Left colon (tissue), 2 donors: Measurements from ENCODE around the gene SMPD4. TPM values are rescaled to one million over a fixed set of nuclear protein-coding genes. Genes with fewer than 3 reads are reported as not detected.
"Not testable (repeated sequence)": the region's sequence is repeated elsewhere in the genome, so short reads cannot be mapped to it uniquely, and the experiment has no call there.

Experiments
- ATAC-seq: fragments of 200-7000 bp; cut with Tn5 transposase; one replicate; pipeline ENCODE4 v1.9.1; 2020; ENCODE audit warnings: mild to moderate bottlenecking, moderate library complexity
- DNase-seq, 2 donors: peaks; one replicate each; pipeline ENCODE4 v3.0.0-alpha.2; 2020
- intact Hi-C, 2 donors: fragments of 100-400 bp; cut with DNase I in 1 of 2; cut with micrococcal nuclease in 1 of 2; formaldehyde crosslinking; loops; one replicate each; pipeline versions ENCODE4 v1.11.2 to v1.14.0; 2022; cut with DNase I, micrococcal nuclease
- total RNA-seq, 2 donors: library from RNA; stranded (reverse); fragmentation: NEBNext Ultra II Directional; extraction: Animal tissue kit (Norgen Biotek cat#: 25700); gene quantifications; one replicate each; pipeline ENCODE4 v1.2.1, GENCODE V29; 2021
- donor health status: DM: no; HTN: no; CAD: no.
- donor health status: DM: yes; HTN: yes; CAD: no.

SMPD4 gene
- total RNA-seq, 2 donors from 2014 or later, result 30.2 to 41.3 TPM

DNA sequence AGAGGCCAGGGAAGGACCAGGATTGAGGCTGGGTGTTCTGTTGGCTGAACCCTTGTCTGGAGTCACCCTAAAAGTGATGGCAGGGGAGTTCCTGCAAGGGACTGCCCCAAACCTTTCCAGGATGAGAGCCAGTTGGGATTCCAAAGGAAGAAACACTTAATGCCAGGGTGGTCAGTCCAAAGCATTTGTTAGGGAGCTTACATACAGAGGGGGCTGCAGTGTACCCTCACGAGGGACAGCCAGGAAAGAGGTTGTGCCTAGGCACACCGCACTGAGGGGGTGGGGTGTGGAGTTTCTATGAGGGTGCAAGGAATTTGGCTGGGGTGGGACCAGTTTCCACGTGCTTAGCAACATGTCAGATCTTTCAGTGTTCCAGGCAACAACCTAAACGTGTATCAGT lies 7.6 kb upstream of the SMPD4 start:
- not testable (repeated sequence) for DNase-seq, ATAC-seq
- intact Hi-C loops, result loop anchor here in 1 of 2 donors (10.0 kb wide), 1 partner anchor 156 kb away; the partner anchor contains the start of gene IMP4

GRCh38 chr2:130187859-130188792 lies 6.7 kb upstream of the SMPD4 start:
- intact Hi-C loops, result loop anchor here in 1 of 2 donors (10.0 kb wide), 1 partner anchor 157 kb away; the partner anchor contains the start of gene IMP4
- not testable (repeated sequence) for DNase-seq, ATAC-seq

DNA sequence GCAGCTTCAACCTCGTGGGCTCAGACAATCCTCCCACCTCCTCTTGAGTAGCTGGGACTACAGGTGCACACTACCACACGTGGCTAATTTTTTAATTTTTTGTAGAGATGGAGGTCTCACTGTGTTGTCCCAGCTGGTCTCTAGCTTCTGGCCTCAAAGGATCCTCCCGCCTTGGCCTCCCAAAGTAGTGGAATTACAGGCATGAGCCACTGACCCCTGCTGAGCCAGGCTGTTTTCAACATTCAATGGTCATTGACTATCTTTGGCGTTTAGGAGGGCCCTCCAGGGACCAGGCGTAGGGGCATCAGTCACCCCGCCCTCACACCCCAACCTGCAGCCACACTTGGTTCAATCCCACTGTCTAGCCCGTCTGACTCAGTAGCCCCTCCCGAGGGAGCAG lies 5.9 kb upstream of the SMPD4 start:
- intact Hi-C loops, result loop anchor here in 1 of 2 donors (10.0 kb wide), 1 partner anchor 158 kb away; the partner anchor contains the start of gene IMP4
- ATAC-seq (no peak), DNase-seq (no peak)

DNA sequence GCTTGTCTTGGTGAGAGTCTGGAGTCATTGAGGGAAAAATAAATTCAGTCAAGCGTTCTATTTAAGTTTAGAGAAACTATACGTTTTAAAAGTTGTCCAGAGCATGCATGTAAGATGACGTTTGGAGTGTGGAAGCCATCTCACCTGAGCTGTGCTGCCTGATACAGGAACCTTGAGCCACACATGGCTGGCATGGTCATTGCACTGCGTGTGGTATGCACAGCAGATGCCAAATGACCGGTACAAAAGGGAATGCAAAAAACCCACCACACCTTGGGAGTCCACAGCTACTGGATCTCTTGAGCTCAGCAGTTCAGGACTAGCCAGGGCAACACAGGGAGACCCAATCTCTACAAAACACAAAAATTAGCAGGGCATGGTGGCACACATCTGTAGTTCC lies 5.0 kb upstream of the SMPD4 start:
- intact Hi-C loops, result loop anchor here in 1 of 2 donors (10.0 kb wide), 1 partner anchor 158 kb away; the partner anchor contains the start of gene IMP4
- DNase-seq (no peak), ATAC-seq (no peak)

DNA sequence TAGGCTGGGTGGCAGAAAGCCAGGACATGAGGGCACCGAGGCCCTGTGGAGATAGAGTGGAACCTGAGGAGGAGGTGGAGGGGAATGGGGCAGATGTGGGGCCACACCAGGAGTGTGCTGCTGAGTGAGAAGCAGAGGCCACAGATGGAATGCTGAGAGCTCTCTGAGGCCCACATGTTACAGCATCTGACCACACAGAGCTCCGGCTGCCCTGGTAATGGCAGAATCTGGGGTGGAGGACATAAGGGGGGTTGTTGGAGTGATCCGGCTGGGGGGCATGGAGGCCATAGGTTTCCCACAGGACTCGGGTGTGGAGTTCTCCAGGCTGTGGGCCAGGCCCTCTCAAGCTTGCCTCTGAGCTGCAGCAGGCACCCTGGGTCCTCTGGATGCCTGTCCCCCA lies 4.5 kb upstream of the SMPD4 start:
- ATAC-seq (no peak), DNase-seq (no peak)
- intact Hi-C loops, result loop anchor here in 1 of 2 donors (10.0 kb wide), 1 partner anchor 159 kb away; the partner anchor contains the start of gene IMP4

GRCh38 chr2:130185436-130185835 lies 4.0 kb upstream of the SMPD4 start:
- no peak for ATAC-seq
- intact Hi-C loops, result loop anchor here in 1 of 2 donors (10.0 kb wide), 1 partner anchor 159 kb away; the partner anchor contains the start of gene IMP4
- DNase-seq, result no peak

- intact Hi-C loops, result loop anchor here in 1 of 2 donors (10.0 kb wide), 1 partner anchor 161 kb away; the partner anchor contains the start of gene IMP4
- DNase-seq (peak; percentile 22 to 35), ATAC-seq (no peak)
These were observed 2.3 kb upstream of the SMPD4 start for GRCh38 chr2:130183512-130184373.

GRCh38 chr2:130182826-130183511 lies 1.6 kb upstream of the SMPD4 start:
- not testable (repeated sequence) for ATAC-seq
- peak in 1 of 2 donors; percentile 20 for DNase-seq
- intact Hi-C loops, result loop anchor here in 1 of 2 donors (10.0 kb wide), 1 partner anchor 162 kb away; the partner anchor contains the start of gene IMP4

GRCh38 chr2:130181880-130182682 lies 679 bp upstream of the SMPD4 start, which contains the start of gene MZT2B:
MZT2B (plus strand) TSS chr2:130182262; CDS start chr2:130182283, 21 bp downstream.
- intact Hi-C loops, result loop anchor here in 1 of 2 donors (10.0 kb wide), 1 partner anchor 163 kb away; the partner anchor contains the start of gene IMP4
- ATAC-seq (peak; percentile 87), DNase-seq (peak; percentile 88 to 92)

GRCh38 chr2:130180404-130181324 lies 738 bp downstream of the SMPD4 start:
- not testable (repeated sequence) for ATAC-seq, DNase-seq
- intact Hi-C loops, result loop anchor here in 1 of 2 donors (10.0 kb wide), 1 partner anchor 164 kb away; the partner anchor contains the start of gene IMP4

DNA sequence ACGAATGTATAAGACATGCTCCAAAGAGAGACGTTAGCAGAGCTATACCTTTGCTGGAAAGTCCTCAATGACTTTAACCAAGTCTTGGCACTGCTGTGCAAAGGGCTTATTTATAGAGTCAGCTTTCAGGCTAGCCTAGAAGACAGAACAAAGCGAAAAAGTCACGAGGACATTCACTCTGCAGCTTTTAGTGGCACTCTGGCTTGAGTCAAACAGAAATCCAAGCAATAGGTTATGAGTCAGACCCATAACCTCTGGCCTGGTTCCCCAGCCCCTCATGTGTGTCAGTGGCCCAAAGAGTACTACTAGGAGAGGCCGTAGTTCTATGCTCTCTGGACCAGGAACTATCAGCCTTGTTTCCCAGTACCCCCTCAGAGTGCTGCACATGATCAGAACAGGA lies 6.5 kb downstream of the SMPD4 start:
- ATAC-seq, intact Hi-C loops: not testable (repeated sequence)

DNA sequence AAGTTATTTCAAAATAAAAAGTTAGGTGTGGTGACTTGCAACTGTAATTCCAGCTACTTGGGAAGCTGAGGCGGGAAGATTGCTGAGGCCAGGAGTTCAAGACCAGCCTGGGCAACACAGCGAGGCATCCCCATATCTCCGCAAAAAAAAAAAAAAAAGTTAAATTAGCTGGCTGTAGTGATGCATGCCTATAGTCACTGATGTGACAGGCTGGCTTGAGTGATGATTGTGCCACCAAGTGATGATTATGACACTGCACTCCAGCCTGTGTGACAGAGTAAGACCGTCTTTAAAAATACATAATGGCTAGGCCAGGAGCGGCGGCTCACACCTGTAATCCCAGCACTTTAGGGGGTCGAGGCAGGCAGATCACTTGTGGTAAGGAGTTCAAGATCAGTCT lies 11.5 kb downstream of the SMPD4 start:
- ATAC-seq, result no peak

More for the DNA sequence above, 6.5 kb downstream of the SMPD4 start:
- not testable (repeated sequence) for DNase-seq

DNA sequence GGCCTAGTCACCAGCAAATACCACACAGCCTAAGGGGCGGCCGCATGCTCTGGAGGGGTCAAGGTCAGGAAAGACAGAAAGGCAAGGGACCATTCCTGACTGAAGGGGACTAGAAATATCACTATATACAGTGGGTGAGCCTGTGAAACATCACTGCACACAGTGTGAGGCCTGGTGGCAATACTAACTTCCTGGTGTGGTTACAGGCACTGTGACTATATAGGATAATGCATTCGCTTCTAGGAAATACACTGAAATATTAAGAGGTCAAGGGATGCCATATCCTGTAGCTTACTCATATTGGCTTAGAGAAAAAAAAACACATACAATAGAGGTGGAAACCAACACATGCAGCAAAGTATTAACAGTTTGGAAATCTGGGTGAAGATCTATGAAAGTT lies 12.2 kb downstream of the SMPD4 start:
- intact Hi-C loops, DNase-seq: not testable (repeated sequence)
- peak; percentile 31 for ATAC-seq

More for the DNA sequence above, 11.5 kb downstream of the SMPD4 start:
- intact Hi-C loops, result no loop called here
- no peak for DNase-seq

DNA sequence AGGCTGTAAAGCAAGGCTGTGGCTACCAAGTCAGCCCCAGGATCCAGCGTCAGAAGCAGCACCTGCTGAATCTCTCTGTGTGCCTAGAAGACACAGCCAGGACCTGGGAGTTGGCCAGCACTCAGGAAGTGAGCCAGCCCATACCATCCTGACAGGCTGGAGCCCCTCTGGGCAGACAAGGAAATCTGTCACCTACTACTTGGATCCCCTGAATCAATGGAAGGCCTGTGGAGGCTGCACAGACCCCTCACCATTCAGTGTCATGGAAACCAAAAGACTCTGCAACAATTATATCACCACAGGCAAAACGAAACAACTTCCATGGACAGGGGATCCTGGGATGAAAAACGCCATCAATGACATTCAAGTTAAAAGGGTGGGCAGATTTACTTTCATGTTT lies 14.8 kb downstream of the SMPD4 start:
- intact Hi-C loops, ATAC-seq, DNase-seq: not testable (repeated sequence)

GRCh38 chr2:130165293-130166016 lies 15.9 kb downstream of the SMPD4 start:
- ATAC-seq, result no peak
- intact Hi-C loops, result no loop called here
- DNase-seq, result no peak
